ENCODE data around the gene TTLL13. TPM values are rescaled to one million over a fixed set of nuclear protein-coding genes. Genes with fewer than 3 reads are reported as not detected.
"Not testable (repeated sequence)": the region's sequence is repeated elsewhere in the genome, so short reads cannot be mapped to it uniquely, and the experiment has no call there.

The TTLL13 gene
- total RNA-seq, 1 experiment from 2014 or later = 0.43 TPM

GRCh38 chr15:90291679-90292356 lies 42.5 kb downstream of the TTLL13 start:
- peak; percentile 58 to 74 for DNase-seq
- BruUV-seq (replicated peaks) = no TSS peak
- no peaks in the 10 kb centered on the region for H3K9me3 Mint-ChIP-seq (ENCODE audit: unreplicated experiment)

GRCh38 chr15:90293040-90293810 lies 43.9 kb downstream of the TTLL13 start:
- H3K4me1 ChIP-seq; H3K9me3 ChIP-seq; H3K4me3 ChIP-seq (ENCODE audit: low read depth, low read length); H3K4me1 Mint-ChIP-seq (ENCODE audit: low read depth, unreplicated experiment); H3K9me3 Mint-ChIP-seq (ENCODE audit: unreplicated experiment); H3K36me3 Mint-ChIP-seq (ENCODE audit: insufficient read depth, unreplicated experiment); POLR2A ChIA-PET; H3K36me3 ChIP-seq (ENCODE audit: control insufficient read depth, insufficient read depth, low read length); H3K27me3 ChIP-seq (replicated peaks; ENCODE audit: control insufficient read depth, insufficient read depth, low read length); H3K27me3 Mint-ChIP-seq (ENCODE audit: insufficient read depth, unreplicated experiment); BruUV-seq (replicated peaks): not testable (repeated sequence)
- Mint-ChIP-seq H3K4me3 (ENCODE audit: unreplicated experiment) (peak overlapping the region; percentile 58), H3K27ac (ENCODE audit: unreplicated experiment) (peak overlapping the region; percentile 82)
- peak; percentile 95 to 96 for DNase-seq
- intact Hi-C loops (cut with micrococcal nuclease; ENCODE audit: unreplicated experiment) = loop anchor here (1.0 to 5.0 kb wide), 3 partner anchors 27 to 594 kb away; no protein-coding TSS in a partner anchor
- TF ChIP-seq CTCF (IDR thresholded peaks at IDR 0.05; ENCODE audit: insufficient read depth in 1 of 2, low read depth in 1 of 2, low read length in 1 of 2, severe bottlenecking in 1 of 2, unreplicated experiment in 1 of 2) = peak; percentile 91
- CTCF ChIA-PET = interaction anchor here (0.5 to 2.4 kb wide), 30 partner anchors 9 to 641 kb away, joined by 3 to 20 read pairs (median 4); partner anchors contain the start of genes CIB1, GDPGP1, IQGAP1 and NGRN

More at GRCh38 chr15:90291679-90292356, 42.5 kb downstream of the TTLL13 start:
- POLR2A ChIA-PET = no interaction called here
- Histone ChIP-seq H3K36me3 (ENCODE audit: control insufficient read depth, insufficient read depth, low read length) (no peaks in the 10 kb centered on the region), H3K4me3 (ENCODE audit: low read depth, low read length) (no peak overlapping the region), H3K27me3 (replicated peaks; ENCODE audit: control insufficient read depth, insufficient read depth, low read length) (no peaks in the 10 kb centered on the region), H3K9me3 (no peaks in the 10 kb centered on the region), H3K4me1 (peaks cover 4% of the 10 kb centered on the region; the same call in 1 of the 2 replicates)
- no peaks in the 10 kb centered on the region for H3K36me3 Mint-ChIP-seq (ENCODE audit: insufficient read depth, unreplicated experiment)
- H3K27ac Mint-ChIP-seq (ENCODE audit: unreplicated experiment) = no peak overlapping the region
- TF ChIP-seq CTCF (IDR thresholded peaks at IDR 0.05; ENCODE audit: insufficient read depth in 1 of 2, low read depth in 1 of 2, low read length in 1 of 2, severe bottlenecking in 1 of 2, unreplicated experiment in 1 of 2) = no peak
- H3K4me1 Mint-ChIP-seq (ENCODE audit: low read depth, unreplicated experiment) = peaks cover 7% of the 10 kb centered on the region
- H3K27me3 Mint-ChIP-seq (ENCODE audit: insufficient read depth, unreplicated experiment) = no peaks in the 10 kb centered on the region
- intact Hi-C loops (cut with micrococcal nuclease; ENCODE audit: unreplicated experiment) = loop anchor here (5.0 kb wide), 1 partner anchor 595 kb away; no protein-coding TSS in a partner anchor
- CTCF ChIA-PET = interaction anchor here (0.9 kb wide), 1 partner anchor 11 kb away, joined by 4 read pairs; no protein-coding TSS in a partner anchor
- no peak overlapping the region for H3K4me3 Mint-ChIP-seq (ENCODE audit: unreplicated experiment)

- POLR2A ChIA-PET = no interaction called here
- CTCF ChIA-PET = interaction anchor here (0.8 to 2.4 kb wide), 19 partner anchors 11 to 640 kb away, joined by 3 to 20 read pairs (median 5); partner anchors contain the start of genes CIB1, GDPGP1, IQGAP1 and NGRN
- no peaks in the 10 kb centered on the region for H3K9me3 Mint-ChIP-seq (ENCODE audit: unreplicated experiment)
These were observed 44.8 kb downstream of the TTLL13 start for GRCh38 chr15:90294159-90294558.

More at GRCh38 chr15:90294159-90294558, 44.8 kb downstream of the TTLL13 start:
- Mint-ChIP-seq H3K4me1 (ENCODE audit: low read depth, unreplicated experiment) (peaks cover 7% of the 10 kb centered on the region), H3K27me3 (ENCODE audit: insufficient read depth, unreplicated experiment) (no peaks in the 10 kb centered on the region), H3K36me3 (ENCODE audit: insufficient read depth, unreplicated experiment) (no peaks in the 10 kb centered on the region), H3K4me3 (ENCODE audit: unreplicated experiment) (no peak overlapping the region), H3K27ac (ENCODE audit: unreplicated experiment) (no peak overlapping the region)
- Histone ChIP-seq H3K9me3 (no peaks in the 10 kb centered on the region), H3K27me3 (replicated peaks; ENCODE audit: control insufficient read depth, insufficient read depth, low read length) (no peaks in the 10 kb centered on the region), H3K4me3 (ENCODE audit: low read depth, low read length) (no peak overlapping the region), H3K4me1 (peaks cover 4% of the 10 kb centered on the region; the same call in 1 of the 2 replicates), H3K36me3 (ENCODE audit: control insufficient read depth, insufficient read depth, low read length) (no peaks in the 10 kb centered on the region)
- intact Hi-C loops (cut with micrococcal nuclease; ENCODE audit: unreplicated experiment) = loop anchor here (5.0 kb wide), 1 partner anchor 593 kb away; no protein-coding TSS in a partner anchor
- DNase-seq = no peak
- BruUV-seq (replicated peaks) = no TSS peak
- no peak for TF ChIP-seq CTCF (IDR thresholded peaks at IDR 0.05; ENCODE audit: insufficient read depth in 1 of 2, low read depth in 1 of 2, low read length in 1 of 2, severe bottlenecking in 1 of 2, unreplicated experiment in 1 of 2)

All from Caco-2 (cell line).